HG03378 (cell line): ENCODE data around the gene MCHR2.

Experiments used
- ATAC-seq: cut with Tn5 transposase; IDR thresholded peaks from one replicate; pipeline ENCODE4 v1.9.1; 2021; ENCODE audit warnings: mild to moderate bottlenecking, moderate library complexity; ENCODE audit not compliant: unreplicated experiment

The MCHR2 gene

GRCh38 chr6:99905209-99906106 lies 88.6 kb downstream of the MCHR2 start:
- ATAC-seq: peak; percentile 96

- no peak for ATAC-seq
Observed at GRCh38 chr6:99901596-99902384, 92.2 kb downstream of the MCHR2 start.

- ATAC-seq: no peak
Observed at GRCh38 chr6:99894815-99895214, 99.2 kb downstream of the MCHR2 start.

GRCh38 chr6:99887066-99887465 lies 107.0 kb downstream of the MCHR2 start:
- no peak for ATAC-seq

DNA sequence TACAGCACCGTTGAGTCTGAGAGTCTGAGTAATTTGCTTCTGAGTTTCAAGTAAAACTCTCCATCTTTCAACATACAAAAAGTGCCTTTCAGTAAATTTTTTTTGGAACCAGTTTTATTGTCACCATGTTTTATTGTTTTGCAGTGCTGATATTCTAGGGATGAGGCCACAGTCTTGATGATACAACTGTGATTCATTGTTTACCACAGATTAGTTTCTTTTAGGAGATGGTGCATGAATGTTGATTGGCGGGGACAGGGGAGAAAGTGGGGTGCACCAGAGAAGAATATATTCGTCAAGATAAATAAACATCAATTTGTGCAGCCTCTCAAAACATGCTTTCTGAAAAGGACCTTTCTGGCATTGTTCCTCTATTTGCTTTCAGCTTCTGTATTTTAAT lies 109.0 kb downstream of the MCHR2 start:
- ATAC-seq: no peak

DNA sequence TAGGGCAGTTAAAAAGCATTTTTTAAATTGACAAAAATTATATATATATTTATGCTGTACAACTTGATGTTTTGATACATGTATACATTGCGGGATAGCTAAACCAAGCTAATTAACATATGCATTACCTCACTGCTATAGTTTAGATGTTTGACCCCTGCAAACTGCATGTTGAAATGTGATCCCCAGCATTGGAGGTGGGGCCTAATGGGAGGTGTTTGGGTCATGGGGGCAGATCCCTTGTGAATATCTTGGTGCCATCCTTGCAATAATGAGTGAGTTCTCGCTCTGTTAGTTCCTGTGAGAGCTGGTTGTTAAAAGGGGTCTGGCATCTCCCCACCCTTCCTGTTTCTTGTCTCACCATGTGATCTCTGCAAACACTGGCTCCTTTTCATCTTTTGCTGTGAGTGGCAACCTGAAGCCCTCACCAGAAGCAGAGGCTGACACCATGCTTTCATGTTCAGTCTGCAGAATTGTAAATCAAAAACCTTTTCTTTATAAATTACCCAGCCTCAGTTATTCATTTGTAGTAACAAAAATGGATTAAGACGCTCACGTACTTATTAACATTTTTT lies 111.8 kb downstream of the MCHR2 start:
- ATAC-seq: no peak

DNA sequence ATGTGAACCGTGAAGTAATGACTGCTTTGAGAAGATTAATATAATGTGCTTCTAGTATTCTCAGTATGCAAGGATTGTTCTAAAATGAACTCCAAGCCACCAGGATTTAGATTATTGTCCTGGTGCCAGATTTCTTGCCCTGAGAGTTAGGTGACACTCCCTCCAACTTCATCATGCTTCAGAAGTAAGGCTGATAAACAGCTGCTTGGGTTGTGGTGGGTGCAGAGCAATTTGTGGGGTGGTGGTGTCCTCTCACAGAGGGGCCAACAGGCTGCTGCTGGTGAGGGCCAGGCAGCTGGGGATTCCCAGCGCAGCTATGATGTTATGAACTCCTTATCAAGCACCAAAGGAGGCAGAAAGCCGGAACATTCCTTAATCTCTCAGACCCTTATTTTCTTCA lies 114.6 kb downstream of the MCHR2 start:
- ATAC-seq: no peak

- no peak for ATAC-seq
Observed at GRCh38 chr6:99875068-99875467, 119.0 kb downstream of the MCHR2 start.

GRCh38 chr6:99873084-99873483 lies 120.9 kb downstream of the MCHR2 start:
- ATAC-seq: no peak

GRCh38 chr6:99871641-99872040 lies 122.4 kb downstream of the MCHR2 start:
- no peak for ATAC-seq
